T-helper 1 cell treated with Interleukin-12 subunit alpha and Interleukin-12 subunit beta and Interleukin-4 antibody, amounts not matched to agents 30 μg/mL and 1 μg/mL, for 36 hours (primary cell): ENCODE measurements around the gene GGCT.
A peak's percentile ranks its signal among the peaks of the same experiment; 100 is the strongest.

ENCODE experiments used
- H3K27ac Mint-ChIP-seq: one replicate; pipeline ENCODE4 v1.8.0; 2021; ENCODE audit warnings: mild to moderate bottlenecking, mixed read lengths
- H3K27me3 Mint-ChIP-seq: one replicate; pipeline ENCODE4 v1.8.0; 2021; ENCODE audit warnings: low read depth, mixed read lengths
- H3K36me3 Mint-ChIP-seq: one replicate; pipeline ENCODE4 v1.8.0; 2021; ENCODE audit warnings: low read depth, mixed read lengths
- H3K4me1 Mint-ChIP-seq: one replicate; pipeline ENCODE4 v1.8.0; 2021; ENCODE audit warnings: low read depth, mixed read lengths
- H3K4me3 Mint-ChIP-seq: one replicate; pipeline ENCODE4 v1.8.0; 2021; ENCODE audit warnings: mild to moderate bottlenecking, moderate library complexity, mixed read lengths
- H3K9me3 Mint-ChIP-seq: one replicate; pipeline ENCODE4 v1.8.0; 2021; ENCODE audit warnings: mixed read lengths

GGCT gene

GRCh38 chr7:30478349-30479201 is 26.1 kb downstream of the GGCT start, which contains the start of gene NOD1:
Gene NOD1 (minus strand): TSS chr7:30478784. CDS start chr7:30456921, 21,863 bp downstream.
- peaks cover 9% of the 10 kb centered on the region for H3K36me3 Mint-ChIP-seq
- peaks cover 39% of the 10 kb centered on the region for H3K4me1 Mint-ChIP-seq
- H3K4me3 Mint-ChIP-seq: peak within 1 kb of the TSS; percentile 94
- no peaks in the 10 kb centered on the region for H3K9me3 Mint-ChIP-seq
- no peaks in the 10 kb centered on the region for H3K27me3 Mint-ChIP-seq
- peak within 1 kb of the TSS; percentile 91 for H3K27ac Mint-ChIP-seq

GRCh38 chr7:30476459-30477145 is 28.0 kb downstream of the GGCT start:
- H3K27me3 Mint-ChIP-seq: no peaks in the 10 kb centered on the region
- peak overlapping the region; percentile 35 for H3K27ac Mint-ChIP-seq
- H3K4me3 Mint-ChIP-seq: peak overlapping the region; percentile 62
- H3K9me3 Mint-ChIP-seq: no peaks in the 10 kb centered on the region
- H3K36me3 Mint-ChIP-seq: peaks cover 20% of the 10 kb centered on the region
- H3K4me1 Mint-ChIP-seq: peaks cover 54% of the 10 kb centered on the region

- peak overlapping the region; percentile 42 for H3K27ac Mint-ChIP-seq
- H3K4me3 Mint-ChIP-seq: peak overlapping the region; percentile 13
- H3K36me3 Mint-ChIP-seq: peaks cover 20% of the 10 kb centered on the region
- no peaks in the 10 kb centered on the region for H3K9me3 Mint-ChIP-seq
- no peaks in the 10 kb centered on the region for H3K27me3 Mint-ChIP-seq
- H3K4me1 Mint-ChIP-seq: peaks cover 63% of the 10 kb centered on the region
Measured at GRCh38 chr7:30475580-30475979, 29.0 kb downstream of the GGCT start.

GRCh38 chr7:30474893-30475292 is 29.7 kb downstream of the GGCT start:
- H3K4me3 Mint-ChIP-seq: no peak overlapping the region
- peaks cover 66% of the 10 kb centered on the region for H3K4me1 Mint-ChIP-seq
- H3K9me3 Mint-ChIP-seq: no peaks in the 10 kb centered on the region
- no peaks in the 10 kb centered on the region for H3K27me3 Mint-ChIP-seq
- no peak overlapping the region for H3K27ac Mint-ChIP-seq
- H3K36me3 Mint-ChIP-seq: peaks cover 20% of the 10 kb centered on the region

- Mint-ChIP-seq H3K4me3 (no peak overlapping the region), H3K27ac (no peak overlapping the region), H3K36me3 (peaks cover 19% of the 10 kb centered on the region), H3K9me3 (no peaks in the 10 kb centered on the region), H3K4me1 (peaks cover 67% of the 10 kb centered on the region), H3K27me3 (no peaks in the 10 kb centered on the region)
Measured at GRCh38 chr7:30474485-30474884, 30.1 kb downstream of the GGCT start.

GRCh38 chr7:30473903-30474302 is 30.7 kb downstream of the GGCT start:
- H3K4me3 Mint-ChIP-seq: no peak overlapping the region
- no peaks in the 10 kb centered on the region for H3K9me3 Mint-ChIP-seq
- H3K27ac Mint-ChIP-seq: no peak overlapping the region
- no peaks in the 10 kb centered on the region for H3K27me3 Mint-ChIP-seq
- peaks cover 72% of the 10 kb centered on the region for H3K4me1 Mint-ChIP-seq
- H3K36me3 Mint-ChIP-seq: peaks cover 19% of the 10 kb centered on the region

- no peaks in the 10 kb centered on the region for H3K27me3 Mint-ChIP-seq
- peaks cover 20% of the 10 kb centered on the region for H3K36me3 Mint-ChIP-seq
- H3K9me3 Mint-ChIP-seq: no peaks in the 10 kb centered on the region
- H3K27ac Mint-ChIP-seq: no peak overlapping the region
- H3K4me3 Mint-ChIP-seq: no peak overlapping the region
- peaks cover 80% of the 10 kb centered on the region for H3K4me1 Mint-ChIP-seq
Measured at GRCh38 chr7:30472784-30473775, 31.5 kb downstream of the GGCT start.

- Mint-ChIP-seq H3K4me1 (peaks cover 79% of the 10 kb centered on the region), H3K27me3 (no peaks in the 10 kb centered on the region), H3K36me3 (peaks cover 20% of the 10 kb centered on the region), H3K4me3 (peak overlapping the region; percentile 10), H3K27ac (peak overlapping the region; percentile 0), H3K9me3 (no peaks in the 10 kb centered on the region)
Measured at GRCh38 chr7:30472081-30472783, 32.4 kb downstream of the GGCT start.

- Mint-ChIP-seq H3K4me1 (peaks cover 69% of the 10 kb centered on the region), H3K9me3 (no peaks in the 10 kb centered on the region), H3K27ac (no peak overlapping the region), H3K27me3 (no peaks in the 10 kb centered on the region), H3K4me3 (no peak overlapping the region), H3K36me3 (peaks cover 20% of the 10 kb centered on the region)
Measured at GRCh38 chr7:30471205-30471604, 33.4 kb downstream of the GGCT start.

- H3K36me3 Mint-ChIP-seq: peaks cover 20% of the 10 kb centered on the region
- H3K4me3 Mint-ChIP-seq: no peak overlapping the region
- H3K9me3 Mint-ChIP-seq: no peaks in the 10 kb centered on the region
- H3K27ac Mint-ChIP-seq: no peak overlapping the region
- H3K4me1 Mint-ChIP-seq: peaks cover 69% of the 10 kb centered on the region
- H3K27me3 Mint-ChIP-seq: no peaks in the 10 kb centered on the region
Measured at GRCh38 chr7:30470771-30471170, 33.9 kb downstream of the GGCT start.

GRCh38 chr7:30470163-30470770 is 34.4 kb downstream of the GGCT start:
- Mint-ChIP-seq H3K4me1 (peaks cover 69% of the 10 kb centered on the region), H3K4me3 (no peak overlapping the region), H3K9me3 (no peaks in the 10 kb centered on the region), H3K27ac (no peak overlapping the region), H3K36me3 (peaks cover 20% of the 10 kb centered on the region), H3K27me3 (no peaks in the 10 kb centered on the region)

GRCh38 chr7:30469303-30469702 is 35.3 kb downstream of the GGCT start:
- H3K36me3 Mint-ChIP-seq: peaks cover 20% of the 10 kb centered on the region

GRCh38 chr7:30468791-30469190 is 35.8 kb downstream of the GGCT start:
- Mint-ChIP-seq H3K9me3 (no peaks in the 10 kb centered on the region), H3K27ac (no peak overlapping the region), H3K4me3 (no peak overlapping the region), H3K27me3 (no peaks in the 10 kb centered on the region), H3K36me3 (peaks cover 16% of the 10 kb centered on the region), H3K4me1 (peaks cover 58% of the 10 kb centered on the region)

More at GRCh38 chr7:30469303-30469702, 35.3 kb downstream of the GGCT start:
- no peaks in the 10 kb centered on the region for H3K9me3 Mint-ChIP-seq
- no peak overlapping the region for H3K4me3 Mint-ChIP-seq
- peaks cover 63% of the 10 kb centered on the region for H3K4me1 Mint-ChIP-seq
- no peak overlapping the region for H3K27ac Mint-ChIP-seq
- no peaks in the 10 kb centered on the region for H3K27me3 Mint-ChIP-seq
